ENCODE measurements around the gene POLR2L. TPM values are rescaled to one million over a fixed set of nuclear protein-coding genes. Genes with fewer than 3 reads are reported as not detected.

The POLR2L gene
- total RNA-seq, 1 donor from 2014 or later = 42.0 TPM

GRCh38 chr11:804599-804964 is 37.7 kb downstream of the POLR2L start:
- no peaks in the 10 kb centered on the region for H3K36me3 ChIP-seq (ENCODE audit: control insufficient read depth, insufficient read depth, low read length)
- peak overlapping the region; percentile 43 for H3K4me3 ChIP-seq (ENCODE audit: low read depth, low read length)
- no peak for DNase-seq (ENCODE audit: low read depth)
- H3K27me3 ChIP-seq (ENCODE audit: control insufficient read depth, insufficient read depth, low read length) = no peaks in the 10 kb centered on the region
- no peak for TF ChIP-seq CTCF (IDR thresholded peaks at IDR 0.05; ENCODE audit: insufficient read depth, low read length, poor library complexity, severe bottlenecking)

GRCh38 chr11:803770-804598 is 38.3 kb downstream of the POLR2L start:
- TF ChIP-seq CTCF (IDR thresholded peaks at IDR 0.05; ENCODE audit: insufficient read depth, low read length, poor library complexity, severe bottlenecking) = no peak

GRCh38 chr11:803467-803742 is 38.9 kb downstream of the POLR2L start:
- TF ChIP-seq CTCF (IDR thresholded peaks at IDR 0.05; ENCODE audit: insufficient read depth, low read length, poor library complexity, severe bottlenecking) = no peak
- Histone ChIP-seq H3K4me3 (ENCODE audit: low read depth, low read length) (no peak overlapping the region), H3K36me3 (ENCODE audit: control insufficient read depth, insufficient read depth, low read length) (no peaks in the 10 kb centered on the region), H3K27me3 (ENCODE audit: control insufficient read depth, insufficient read depth, low read length) (no peaks in the 10 kb centered on the region)
- DNase-seq (ENCODE audit: low read depth) = no peak

More at GRCh38 chr11:803770-804598, 38.3 kb downstream of the POLR2L start:
- peak overlapping the region; percentile 43 for H3K4me3 ChIP-seq (ENCODE audit: low read depth, low read length)
- H3K27me3 ChIP-seq (ENCODE audit: control insufficient read depth, insufficient read depth, low read length) = no peaks in the 10 kb centered on the region
- no peak for DNase-seq (ENCODE audit: low read depth)
- H3K36me3 ChIP-seq (ENCODE audit: control insufficient read depth, insufficient read depth, low read length) = no peaks in the 10 kb centered on the region

- no peak for TF ChIP-seq CTCF (IDR thresholded peaks at IDR 0.05; ENCODE audit: insufficient read depth, low read length, poor library complexity, severe bottlenecking)
- Histone ChIP-seq H3K36me3 (ENCODE audit: control insufficient read depth, insufficient read depth, low read length) (no peaks in the 10 kb centered on the region), H3K27me3 (ENCODE audit: control insufficient read depth, insufficient read depth, low read length) (no peaks in the 10 kb centered on the region), H3K4me3 (ENCODE audit: low read depth, low read length) (no peak overlapping the region)
- no peak for DNase-seq (ENCODE audit: low read depth)
Measured at GRCh38 chr11:802693-803466, 39.4 kb downstream of the POLR2L start.

GRCh38 chr11:802018-802617 is 40.2 kb downstream of the POLR2L start:
- DNase-seq (ENCODE audit: low read depth) = no peak
- no peak for TF ChIP-seq CTCF (IDR thresholded peaks at IDR 0.05; ENCODE audit: insufficient read depth, low read length, poor library complexity, severe bottlenecking)
- Histone ChIP-seq H3K36me3 (ENCODE audit: control insufficient read depth, insufficient read depth, low read length) (no peaks in the 10 kb centered on the region), H3K4me3 (ENCODE audit: low read depth, low read length) (no peak overlapping the region), H3K27me3 (ENCODE audit: control insufficient read depth, insufficient read depth, low read length) (no peaks in the 10 kb centered on the region)

Measured in kidney epithelial cell (primary cell).